Measurements from ENCODE around the gene MRPS31.

The MRPS31 gene

DNA sequence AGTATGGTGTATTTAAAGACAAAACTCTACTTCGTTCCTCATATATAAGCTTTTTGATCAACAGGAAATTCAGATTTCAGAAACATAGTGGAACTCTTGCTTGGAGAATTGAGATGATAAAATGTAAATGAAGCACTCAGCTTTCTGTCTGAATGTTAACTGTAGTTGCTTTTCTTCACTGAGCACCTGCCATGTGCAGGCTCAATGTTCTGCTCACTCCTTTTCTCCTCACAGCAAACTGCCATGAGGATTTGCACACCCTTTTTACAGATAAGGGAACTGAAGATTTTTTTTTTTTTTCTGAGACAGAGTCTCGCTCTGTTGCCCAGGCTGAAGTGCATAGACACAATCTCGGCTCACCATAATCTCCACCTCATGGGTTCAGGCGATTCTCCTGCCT lies 76.6 kb downstream of the MRPS31 start:
- H3K4me3 ChIP-seq (ENCODE audit: low read depth, low read length), result no peak overlapping the region
- TF ChIP-seq, protein P1, sequence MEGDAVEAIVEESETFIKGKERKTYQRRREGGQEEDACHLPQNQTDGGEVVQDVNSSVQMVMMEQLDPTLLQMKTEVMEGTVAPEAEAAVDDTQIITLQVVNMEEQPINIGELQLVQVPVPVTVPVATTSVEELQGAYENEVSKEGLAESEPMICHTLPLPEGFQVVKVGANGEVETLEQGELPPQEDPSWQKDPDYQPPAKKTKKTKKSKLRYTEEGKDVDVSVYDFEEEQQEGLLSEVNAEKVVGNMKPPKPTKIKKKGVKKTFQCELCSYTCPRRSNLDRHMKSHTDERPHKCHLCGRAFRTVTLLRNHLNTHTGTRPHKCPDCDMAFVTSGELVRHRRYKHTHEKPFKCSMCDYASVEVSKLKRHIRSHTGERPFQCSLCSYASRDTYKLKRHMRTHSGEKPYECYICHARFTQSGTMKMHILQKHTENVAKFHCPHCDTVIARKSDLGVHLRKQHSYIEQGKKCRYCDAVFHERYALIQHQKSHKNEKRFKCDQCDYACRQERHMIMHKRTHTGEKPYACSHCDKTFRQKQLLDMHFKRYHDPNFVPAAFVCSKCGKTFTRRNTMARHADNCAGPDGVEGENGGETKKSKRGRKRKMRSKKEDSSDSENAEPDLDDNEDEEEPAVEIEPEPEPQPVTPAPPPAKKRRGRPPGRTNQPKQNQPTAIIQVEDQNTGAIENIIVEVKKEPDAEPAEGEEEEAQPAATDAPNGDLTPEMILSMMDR (IDR thresholded peaks at IDR 0.05; ENCODE audit: low read depth, low read length, missing control alignments), result no peak
- in situ Hi-C loops (cut with HindIII; ENCODE audit: low sequenced_read_pairs), result loop anchor here (25.0 kb wide), 1 partner anchor 1007 kb away; no protein-coding TSS in a partner anchor
- DNase-seq (ENCODE audit: low read depth), result no peak

DNA sequence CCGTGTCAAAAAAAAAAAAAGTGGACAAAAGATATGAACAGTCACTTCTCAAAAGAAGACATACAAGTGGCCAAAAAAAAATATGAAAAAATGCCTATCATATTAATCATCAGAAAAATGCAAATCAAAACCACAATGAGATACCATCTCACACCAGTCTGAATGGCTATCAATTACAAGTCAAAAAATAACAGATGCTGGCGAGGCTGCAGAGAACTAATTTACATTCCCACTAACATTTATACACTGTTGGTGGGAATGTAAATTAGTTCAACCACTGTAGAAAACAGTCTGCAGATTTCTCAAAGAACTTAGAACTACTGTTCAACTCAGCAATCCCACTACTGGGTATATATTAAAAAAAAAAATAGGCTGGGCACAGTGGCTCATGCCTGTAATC lies 78.0 kb downstream of the MRPS31 start:
- TF ChIP-seq, protein P1 (IDR thresholded peaks at IDR 0.05; ENCODE audit: low read depth, low read length, missing control alignments), result no peak
- in situ Hi-C loops (cut with HindIII; ENCODE audit: low sequenced_read_pairs), result loop anchor here (25.0 kb wide), 1 partner anchor 1006 kb away; no protein-coding TSS in a partner anchor
- peak; percentile 40 for DNase-seq (ENCODE audit: low read depth)
- H3K4me3 ChIP-seq (ENCODE audit: low read depth, low read length), result no peak overlapping the region

DNA sequence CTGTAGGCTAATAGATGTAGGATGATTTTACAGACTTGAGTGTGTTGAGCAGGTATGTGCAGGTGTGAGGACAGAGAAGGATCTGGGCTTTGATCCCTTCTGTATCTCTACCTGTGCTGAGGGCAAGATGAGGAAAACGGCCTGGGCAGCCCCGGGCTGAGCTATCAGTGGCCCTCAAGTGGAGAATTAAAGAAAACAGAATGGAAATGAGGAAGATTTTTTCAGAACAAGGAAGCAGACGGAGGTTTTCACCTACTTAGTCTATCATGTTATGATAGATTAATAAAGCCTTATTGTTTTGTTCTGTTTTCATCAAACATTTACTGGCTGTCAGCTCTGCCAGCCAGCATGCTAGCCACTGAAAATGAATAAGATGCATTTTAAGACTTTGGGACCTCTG lies 82.2 kb downstream of the MRPS31 start:
- DNase-seq (ENCODE audit: low read depth), result no peak
- TF ChIP-seq, protein P1 (IDR thresholded peaks at IDR 0.05; ENCODE audit: low read depth, low read length, missing control alignments), result no peak
- no peak overlapping the region for H3K4me3 ChIP-seq (ENCODE audit: low read depth, low read length)
- in situ Hi-C loops (cut with HindIII; ENCODE audit: low sequenced_read_pairs), result loop anchor here (25.0 kb wide), 1 partner anchor 1001 kb away; no protein-coding TSS in a partner anchor

DNA sequence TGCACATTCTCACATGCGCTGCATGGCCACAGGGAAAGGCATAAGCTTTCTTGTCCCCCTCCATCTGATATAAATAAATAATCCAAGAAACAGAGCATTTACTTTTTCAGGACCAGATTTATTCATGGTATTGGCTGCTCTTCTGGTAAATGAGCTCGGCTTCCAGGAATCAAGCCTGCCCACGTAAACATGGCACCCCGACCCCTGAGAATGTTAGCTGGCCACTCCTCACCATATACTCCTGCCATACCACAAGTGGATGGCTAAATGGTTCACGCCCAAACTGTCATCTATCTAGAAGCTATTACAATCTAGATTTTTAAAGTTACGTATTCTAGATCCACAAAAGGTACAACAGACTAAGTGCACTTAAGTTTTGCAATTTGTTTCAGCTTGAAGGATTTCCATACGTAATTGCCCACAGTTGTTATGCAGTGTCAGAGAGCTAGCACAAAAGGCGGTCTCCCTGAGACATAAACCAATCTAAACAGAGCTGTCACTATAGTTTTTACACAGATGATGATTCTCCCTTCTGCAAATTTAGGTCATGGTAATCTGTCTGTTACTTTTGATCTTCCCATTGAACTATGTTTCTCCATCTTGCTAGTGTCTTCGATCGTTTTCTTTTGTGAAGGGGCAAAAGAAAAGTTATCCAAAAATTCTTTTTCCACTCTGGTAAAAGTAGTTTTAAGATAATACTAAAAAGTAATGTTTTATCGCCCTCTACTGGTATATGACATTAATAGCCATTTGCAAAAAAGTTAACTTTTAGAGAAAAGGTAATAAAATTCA lies 88.3 kb downstream of the MRPS31 start:
- TF ChIP-seq, protein P1 (IDR thresholded peaks at IDR 0.05; ENCODE audit: low read depth, low read length, missing control alignments), result no peak
- in situ Hi-C loops (cut with HindIII; ENCODE audit: low sequenced_read_pairs), result loop anchor here (25.0 kb wide), 1 partner anchor 995 kb away; no protein-coding TSS in a partner anchor
- H3K4me3 ChIP-seq (ENCODE audit: low read depth, low read length), result no peak overlapping the region
- DNase-seq (ENCODE audit: low read depth), result no peak

DNA sequence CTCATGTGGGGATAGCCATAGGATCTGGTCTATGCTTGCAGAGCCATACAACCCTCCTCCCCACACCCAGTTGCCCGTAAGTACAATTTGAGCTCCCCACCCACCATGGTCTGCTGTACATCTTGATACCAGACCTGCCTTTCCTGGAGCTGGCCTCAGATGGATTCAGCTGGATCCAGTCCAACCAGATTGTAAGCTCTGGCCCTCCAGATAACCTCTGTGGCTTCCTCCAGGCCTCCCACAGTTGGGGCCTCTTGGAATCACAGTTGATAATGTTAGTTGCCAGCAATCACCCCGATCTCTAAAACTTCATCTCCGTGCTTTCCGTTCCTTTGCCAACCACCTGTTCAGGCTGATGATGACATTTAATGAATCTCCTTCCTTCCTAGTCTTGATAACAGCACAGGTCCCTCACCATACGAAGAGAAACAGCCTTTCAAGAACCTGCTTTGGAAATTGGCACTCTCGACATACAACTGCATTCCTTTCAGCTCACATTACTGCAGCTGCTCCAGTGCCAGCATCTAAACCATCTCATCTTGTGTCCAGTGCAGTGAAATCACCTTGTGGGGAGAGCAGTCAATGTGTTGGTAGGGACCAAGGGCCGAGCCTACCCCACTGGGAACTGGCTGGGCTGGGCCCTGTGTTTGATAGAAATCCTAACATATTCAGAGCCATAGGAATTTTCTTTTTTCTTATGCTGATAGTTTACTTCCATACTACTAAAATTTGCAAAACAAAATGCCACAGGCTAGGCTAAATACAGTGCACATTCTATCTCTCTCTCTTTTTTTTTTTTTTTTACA lies 89.4 kb downstream of the MRPS31 start:
- DNase-seq (ENCODE audit: low read depth), result no peak
- TF ChIP-seq, protein P1 (IDR thresholded peaks at IDR 0.05; ENCODE audit: low read depth, low read length, missing control alignments), result no peak
- no peak overlapping the region for H3K4me3 ChIP-seq (ENCODE audit: low read depth, low read length)
- in situ Hi-C loops (cut with HindIII; ENCODE audit: low sequenced_read_pairs), result loop anchor here (25.0 kb wide), 1 partner anchor 994 kb away; no protein-coding TSS in a partner anchor

DNA sequence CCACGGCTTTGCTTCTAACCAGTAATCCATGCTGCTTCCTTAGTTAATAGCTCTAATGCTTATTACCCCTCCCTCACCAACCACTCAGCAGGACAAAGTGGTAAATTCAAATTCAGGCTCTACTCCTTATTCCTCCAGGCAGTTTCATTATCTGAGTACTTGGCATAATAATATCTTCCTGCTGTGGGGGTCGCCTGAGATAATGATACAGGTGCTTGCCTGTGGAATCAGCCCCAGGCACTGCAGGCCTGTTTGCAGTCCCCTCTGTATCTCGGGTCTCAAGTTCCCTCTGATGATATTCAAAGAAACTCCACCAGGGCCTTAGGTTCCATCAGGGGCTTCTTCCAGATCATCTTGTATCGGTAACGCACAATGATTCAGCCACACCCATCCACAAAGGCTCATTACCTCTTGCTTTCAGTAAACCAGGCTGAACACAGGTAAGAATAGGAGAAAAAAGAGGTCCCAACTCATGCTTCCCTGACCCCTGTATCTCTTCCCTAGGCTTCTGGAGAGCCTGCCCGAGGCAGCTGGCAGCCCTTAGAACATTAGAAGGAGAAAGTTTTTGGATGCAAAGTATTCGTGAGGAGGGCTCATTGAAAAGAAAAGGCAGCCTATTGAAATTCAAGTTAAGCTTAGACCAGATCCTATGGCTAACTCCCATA lies 90.2 kb downstream of the MRPS31 start:
- H3K4me3 ChIP-seq (ENCODE audit: low read depth, low read length), result no peak overlapping the region
- in situ Hi-C loops (cut with HindIII; ENCODE audit: low sequenced_read_pairs), result loop anchor here (25.0 kb wide), 1 partner anchor 993 kb away; no protein-coding TSS in a partner anchor
- TF ChIP-seq, protein P1 (IDR thresholded peaks at IDR 0.05; ENCODE audit: low read depth, low read length, missing control alignments), result no peak

More for the DNA sequence above, 90.2 kb downstream of the MRPS31 start:
- no peak for DNase-seq (ENCODE audit: low read depth)
